K562 (cell line): ENCODE measurements around the gene STING1. TPM values are rescaled to one million over a fixed set of nuclear protein-coding genes. Genes with fewer than 3 reads are reported as not detected.

Experiments
- ATAC-seq: fragments of 200-7000 bp; cut with Tn5 transposase; 3 replicates; pipeline ENCODE4 v1.9.1; 2020; ENCODE audit warnings: moderate library complexity
- BruUV-seq: library from RNA; stranded (reverse); fragments of 400-500 nt; replicated peaks from 2 replicates; lab custom pipeline; 2021; lab: Mats Ljungman, UMichigan
- CTCF ChIA-PET: fragments of 300-600 bp; formaldehyde crosslinking; extraction: SDS; loops from one replicate; lab custom pipeline; 2021; ENCODE audit warnings: low intra/inter-chr PET ratio; lab: Yijun Ruan, JAX
- POLR2A ChIA-PET: fragments of 300-600, 350-650 bp; sonication (Branson Sonifier 250); formaldehyde crosslinking; extraction: SDS; loops from one replicate; lab custom pipeline; 2021; ENCODE audit warnings: antibody characterized with exemption, inconsistent platforms; lab: Yijun Ruan, JAX
- DNase-seq, 4 experiments: peaks; one replicate each; pipeline versions ENCODE4 v3.0.0 to v3.0.0-alpha.2; 2011 to 2018; ENCODE audit warnings: low spot score in 3 of 4, mixed read lengths in 3 of 4; ENCODE audit errors: extremely low read depth in 1 of 4
- FAIRE-seq: peaks from 2 replicates; lab custom pipeline; 2011; peaks lifted over from hg19 to GRCh38; lab: Jason Lieb, UNC
- H2AFZ ChIP-seq: 2 replicates; pipeline ENCODE4 v1.6.0; 2011; ENCODE audit warnings: low read depth, low read length, control low read depth, inconsistent platforms
- H3K27ac ChIP-seq: fragments of 200-600 bp; 3 replicates; pipeline ENCODE4 v1.8.0; 2011; ENCODE audit warnings: low read depth, mild to moderate bottlenecking, control low read depth, inconsistent platforms, low read length, moderate library complexity, mixed read lengths; ENCODE audit errors: extremely low read depth
- H3K27me3 ChIP-seq, 2 experiments: fragments of 300-600 bp in 1 of 2; 2 replicates in 1 of 2; 3 replicates in 1 of 2; pipeline versions ENCODE4 v1.6.0 to v1.8.0; 2011; ENCODE audit warnings: inconsistent platforms in 2 of 2, low read length in 2 of 2, mild to moderate bottlenecking in 1 of 2, mixed read lengths in 1 of 2, moderate library complexity in 1 of 2; ENCODE audit not compliant: control insufficient read depth in 2 of 2, insufficient read depth in 2 of 2
- H3K36me3 ChIP-seq: fragments of 300-600 bp; 3 replicates; pipeline ENCODE4 v1.8.0; 2011; ENCODE audit warnings: mild to moderate bottlenecking, low read length, inconsistent platforms; ENCODE audit not compliant: control insufficient read depth, insufficient read depth
- H3K4me1 ChIP-seq, 2 experiments: fragments of 200-600 bp in 1 of 2; replicated peaks in 1 of 2; 2 replicates in 1 of 2; 3 replicates in 1 of 2; pipeline versions ENCODE4 v1.5.1 to v1.8.0; 2011; ENCODE audit warnings: inconsistent platforms in 2 of 2, low read length in 2 of 2, mild to moderate bottlenecking in 1 of 2, mixed read lengths in 1 of 2, moderate library complexity in 1 of 2; ENCODE audit not compliant: control insufficient read depth in 2 of 2, insufficient read depth in 2 of 2
- H3K4me2 ChIP-seq: 2 replicates; pipeline ENCODE4 v1.6.1; 2011; ENCODE audit warnings: low read length, control low read depth, inconsistent platforms, mixed read lengths; ENCODE audit not compliant: insufficient read depth
- H3K4me3 ChIP-seq: fragments of 200-600 bp; sonication (generic), shearing (Covaris generic); 2 replicates; pipeline ENCODE4 v1.5.1; 2016; ENCODE audit warnings: control low read depth, inconsistent platforms
- H3K79me2 ChIP-seq: fragments of 200-600 bp; 3 replicates; pipeline ENCODE4 v1.8.0; 2011; ENCODE audit warnings: low read length, inconsistent platforms; ENCODE audit not compliant: control insufficient read depth, insufficient read depth
- H3K9ac ChIP-seq, 2 experiments: 2 replicates each; pipeline versions ENCODE4 v1.6.0 to v1.6.1; 2011; ENCODE audit warnings: low read depth in 2 of 2, low read length in 2 of 2, control low read depth in 1 of 2, inconsistent platforms in 1 of 2, mild to moderate bottlenecking in 1 of 2, mixed read lengths in 1 of 2; ENCODE audit not compliant: insufficient read depth in 1 of 2
- H3K9me1 ChIP-seq: one replicate; pipeline ENCODE4 v1.6.0; 2011; ENCODE audit warnings: inconsistent platforms, mild to moderate bottlenecking, low read length, moderate library complexity; ENCODE audit not compliant: control insufficient read depth, insufficient read depth
- H3K9me3 ChIP-seq: replicated peaks from 2 replicates; pipeline ENCODE4 v1.5.1; 2011; ENCODE audit warnings: low read depth, low read length, inconsistent platforms; ENCODE audit not compliant: control insufficient read depth, insufficient read depth
- H4K20me1 ChIP-seq: replicated peaks from 2 replicates; pipeline ENCODE4 v1.6.1; 2011; ENCODE audit warnings: low read length, inconsistent platforms, mixed read lengths; ENCODE audit not compliant: control insufficient read depth, insufficient read depth
- DACH1 ChIP-seq: fragments of 450-650 bp; IDR thresholded peaks from 2 replicates; pipeline ENCODE4 v1.6.1; 2018; ENCODE audit not compliant: partially characterized antibody
- ILK ChIP-seq: fragments of 450-650 bp; IDR thresholded peaks from 2 replicates; pipeline ENCODE4 v1.6.1; 2016; ENCODE audit warnings: missing genetic modification characterization, low read depth, mild to moderate bottlenecking, missing compliant biosample characterization, moderate library complexity, borderline replicate concordance
- PCBP1 ChIP-seq: fragments of 200-400 bp; formaldehyde crosslinking; IDR thresholded peaks from 2 replicates; pipeline ENCODE4 v1.6.1; 2018; ENCODE audit warnings: mild to moderate bottlenecking, low read depth, low read length; ENCODE audit not compliant: poor library complexity, severe bottlenecking
- ZNF133 ChIP-seq: fragments of 250-450 bp; sonication (Bioruptor Pico); IDR thresholded peaks from 2 replicates; pipeline ENCODE4 v1.4.0; 2020; ENCODE audit warnings: mild to moderate bottlenecking
- ZNF277 ChIP-seq: fragments of 250-450 bp; sonication (Bioruptor Pico); IDR thresholded peaks from 2 replicates; pipeline ENCODE4 v1.8.0; 2022; ENCODE audit warnings: inconsistent platforms, mild to moderate bottlenecking, moderate library complexity, borderline replicate concordance
- ZZZ3 ChIP-seq: fragments of 450-650 bp; IDR thresholded peaks from 2 replicates; pipeline ENCODE4 v1.6.1; 2016; ENCODE audit warnings: antibody characterized with exemption, mild to moderate bottlenecking, moderate library complexity
- WGBS: fragments of 100-300 bp; shearing (Covaris generic); methylation state at CpG from one replicate; pipeline ENCODE4 v1.1.6; 2016; ENCODE audit warnings: low coverage, mixed read lengths; ENCODE audit not compliant: insufficient coverage; ENCODE audit errors: missing lambda C conversion rate; 5-methylcytosine and 5-hydroxymethylcytosine counted together
- in situ Hi-C: fragments of 300-500 bp; cut with MboI; formaldehyde crosslinking; loops from 4 replicates; pipeline ENCODE4 v1.15.0; 2018; ENCODE audit warnings: inconsistent platforms, mixed read lengths
- intact Hi-C: fragments of 100-400 bp; cut with micrococcal nuclease; formaldehyde crosslinking; loops from 2 replicates; pipeline ENCODE4 v1.14.2; 2022
- polyA plus RNA-seq, 8 experiments: library from polyadenylated mRNA; depleted of rRNA in 4 of 8; stranded (reverse) in 5 of 8; unstranded in 3 of 8; fragments of >200 nt; fragmentation: Nextera tagmentation in 2 of 8; fragmentation: Illumina TruSeq in 1 of 8; extraction: Ambion mirVana in 2 of 8; extraction: Trizol in 1 of 8; gene quantifications; 2 replicates each; pipeline versions ENCODE4 v1.2.1 to v1.2.3, GENCODE V29; 2011 to 2014; ENCODE audit warnings: inconsistent platforms in 1 of 8, missing spikeins in 1 of 8
- total RNA-seq, 7 experiments: library from RNA; depleted of rRNA in 6 of 7; stranded (reverse); fragments of >200 nt in 6 of 7; fragmentation: Illumina TruSeq in 2 of 7; extraction: Trizol in 2 of 7; gene quantifications; 2 replicates each; pipeline versions ENCODE4 v1.2.1 to v1.2.3, GENCODE V29; 2011 to 2021; ENCODE audit warnings: low replicate concordance in 1 of 7

The STING1 gene
- total and polyA plus RNA-seq, 9 of the 15 experiments (the other 6 are each of a cell fraction or from before 2014, with no cell fraction given) = 20.8 to 69.1 (median 44.7) TPM

GRCh38 chr5:139470821-139471300, 11.7 kb downstream of the STING1 start, which contains the start of gene SMIM33:
Gene SMIM33, plus strand, starts transcription at chr5:139471004. Its CDS starts 118 bp downstream, at chr5:139471122.
- POLR2A ChIA-PET = interaction anchor here (3.0 kb wide), 1 partner anchor 11 kb away, joined by 15 read pairs; the partner anchor contains the start of gene STING1
- Histone ChIP-seq H3K4me2 (no peak within 1 kb of the TSS), H3K27ac (no peak within 1 kb of the TSS), H3K9me1 (no peaks in the 10 kb centered on the region), H3K9me3 (no peaks in the 10 kb centered on the region), H3K4me3 (no peak within 1 kb of the TSS), H3K27me3 (no peaks in the 10 kb centered on the region), H3K4me1 (peaks cover 31 to 44% of the 10 kb centered on the region in 2 experiments), H4K20me1 (no peaks in the 10 kb centered on the region), H3K9ac (peak within 1 kb of the TSS in 1 of 2 experiments; percentile 31; a peak in 1 of 4 replicates), H3K36me3 (peaks cover 13% of the 10 kb centered on the region; the same call in 1 of the 3 replicates), H2AFZ (no peak within 1 kb of the TSS), H3K79me2 (no peaks in the 10 kb centered on the region; the same call in 2 of the 3 replicates)
- ATAC-seq (no peak), FAIRE-seq (no peak), DNase-seq (peak in 1 of 4 experiments; percentile 5)
- intact Hi-C loops = no loop called here
- no TSS peak for BruUV-seq
- 76% methylated on average over 7 of the region's 9 CpGs for WGBS
- in situ Hi-C loops = no loop called here
- TF ChIP-seq ZZZ3 (no peak), DACH1 (no peak), ILK (tag) (no peak), ZNF133 (CRISPR knock-in tag) (no peak), ZNF277 (CRISPR knock-in tag) (no peak), PCBP1 (no peak)
- CTCF ChIA-PET = no interaction called here
